GM23338 (cell line): ENCODE data around the gene ZNF681. TPM values are rescaled to one million over a fixed set of nuclear protein-coding genes. Genes with fewer than 3 reads are reported as not detected.

Experiments used
- ATAC-seq: fragments of 200-7000 bp; cut with Tn5 transposase; 3 replicates; pipeline ENCODE4 v1.9.1; 2020
- DNase-seq: peaks from one replicate; pipeline ENCODE4 v3.0.0-alpha.2; 2015; ENCODE audit warnings: low spot score
- H2AFZ ChIP-seq: fragments of 200-600 bp; sonication (generic); 2 replicates; pipeline ENCODE4 v1.8.0; 2016; ENCODE audit warnings: antibody characterized with exemption, mild to moderate bottlenecking, moderate library complexity
- H3F3A ChIP-seq: fragments of 200-600 bp; sonication (generic); replicated peaks from 2 replicates; pipeline ENCODE4 v1.8.0; 2017; ENCODE audit warnings: antibody characterized with exemption, mixed run types, low read depth
- H3K27ac ChIP-seq: fragments of 200-600 bp; sonication (generic); 2 replicates; pipeline ENCODE4 v1.6.1; 2016; ENCODE audit warnings: low read depth
- H3K27me3 ChIP-seq: fragments of 200-600 bp; sonication (generic); 2 replicates; pipeline ENCODE4 v1.8.0; 2016; ENCODE audit warnings: mild to moderate bottlenecking, mixed run types, moderate library complexity; ENCODE audit not compliant: insufficient read depth
- H3K36me3 ChIP-seq: fragments of 200-600 bp; sonication (generic); 2 replicates; pipeline ENCODE4 v1.8.0; 2016; ENCODE audit warnings: mild to moderate bottlenecking; ENCODE audit not compliant: insufficient read depth
- H3K4me1 ChIP-seq: fragments of 200-600 bp; sonication (generic); 2 replicates; pipeline ENCODE4 v1.8.0; 2016; ENCODE audit warnings: mild to moderate bottlenecking, moderate library complexity; ENCODE audit not compliant: insufficient read depth
- H3K4me2 ChIP-seq: fragments of 200-600 bp; sonication (generic); 2 replicates; pipeline ENCODE4 v1.7.1; 2017; ENCODE audit warnings: mixed run types
- H3K4me3 ChIP-seq: fragments of 200-600 bp; sonication (generic); 2 replicates; pipeline ENCODE4 v1.6.1; 2016; ENCODE audit warnings: mixed run types
- H3K79me2 ChIP-seq: fragments of 200-600 bp; sonication (generic); replicated peaks from 2 replicates; pipeline ENCODE4 v1.8.0; 2017; ENCODE audit warnings: mild to moderate bottlenecking; ENCODE audit not compliant: insufficient read depth
- H3K9me2 ChIP-seq: fragments of 200-600 bp; sonication (generic); 2 replicates; pipeline ENCODE4 v1.8.0; 2017; ENCODE audit not compliant: insufficient read depth
- H4K20me1 ChIP-seq: fragments of 200-600 bp; sonication (generic); replicated peaks from 2 replicates; pipeline ENCODE4 v1.8.0; 2017; ENCODE audit warnings: mild to moderate bottlenecking; ENCODE audit not compliant: insufficient read depth
- H3K27ac Mint-ChIP-seq: 2 replicates; pipeline ENCODE4 v1.8.0; 2020; ENCODE audit warnings: inconsistent platforms, mild to moderate bottlenecking, moderate library complexity, mixed read lengths
- H3K27me3 Mint-ChIP-seq: 3 replicates; pipeline ENCODE4 v1.8.0; 2022; ENCODE audit warnings: low read depth, mild to moderate bottlenecking, moderate library complexity, mixed read lengths, inconsistent platforms; ENCODE audit not compliant: insufficient read depth, poor library complexity
- H3K36me3 Mint-ChIP-seq: 3 replicates; pipeline ENCODE4 v1.8.0; 2021; ENCODE audit warnings: low read depth, mild to moderate bottlenecking, inconsistent platforms, moderate library complexity, mixed read lengths
- H3K4me1 Mint-ChIP-seq: 3 replicates; pipeline ENCODE4 v1.8.0; 2020; ENCODE audit warnings: mild to moderate bottlenecking, inconsistent platforms, mixed read lengths
- H3K4me3 Mint-ChIP-seq: 3 replicates; pipeline ENCODE4 v1.8.0; 2021; ENCODE audit warnings: moderate library complexity, mild to moderate bottlenecking, inconsistent platforms, mixed read lengths
- H3K9me3 Mint-ChIP-seq: 3 replicates; pipeline ENCODE4 v1.8.0; 2020; ENCODE audit warnings: moderate library complexity, mild to moderate bottlenecking, inconsistent platforms, mixed read lengths
- CTCF ChIP-seq, 2 experiments: fragments of 200-600 bp in 1 of 2; sonication (generic) in 1 of 2; conservative IDR thresholded peaks; 2 replicates each; pipeline versions ENCODE4 v1.5.1 to v1.6.1; 2016 to 2017; ENCODE audit warnings: antibody characterized with exemption in 2 of 2, low read depth in 2 of 2, mild to moderate bottlenecking in 2 of 2, moderate library complexity in 1 of 2
- ETS1 ChIP-seq: IDR thresholded peaks from 2 replicates; pipeline ENCODE4 v1.6.1; 2016; ENCODE audit warnings: antibody characterized with exemption
- EZH2 ChIP-seq: fragments of 200-600 bp; sonication (generic); IDR thresholded peaks from one replicate; pipeline ENCODE4 v1.8.0; 2017; ENCODE audit warnings: antibody characterized with exemption, mild to moderate bottlenecking, low read depth; ENCODE audit not compliant: unreplicated experiment
- EZH2phosphoT487 ChIP-seq: fragments of 200-600 bp; sonication (generic); IDR thresholded peaks from one replicate; pipeline ENCODE4 v1.8.1; 2018; ENCODE audit warnings: antibody characterized with exemption; ENCODE audit not compliant: unreplicated experiment
- NANOG ChIP-seq: IDR thresholded peaks from 2 replicates; pipeline ENCODE4 v1.6.1; 2016; ENCODE audit warnings: antibody characterized with exemption, borderline replicate concordance
- POLR2AphosphoS5 ChIP-seq: IDR thresholded peaks from 2 replicates; pipeline ENCODE4 v1.6.1; 2016; ENCODE audit warnings: antibody characterized with exemption, low read depth
- STAT1 ChIP-seq: IDR thresholded peaks from one replicate; pipeline ENCODE4 v1.6.1; 2016; ENCODE audit warnings: antibody characterized with exemption; ENCODE audit not compliant: unreplicated experiment
- ZNF462 ChIP-seq: fragments of 250-450 bp; sonication (Bioruptor Pico); IDR thresholded peaks from 2 replicates; pipeline ENCODE4 v1.5.0; 2020; ENCODE audit warnings: mild to moderate bottlenecking, moderate library complexity
- polyA plus RNA-seq: library from polyadenylated mRNA; unstranded; fragments of >200 nt; fragmentation: Nextera tagmentation; extraction: Ambion mirVana; gene quantifications from 2 replicates; pipeline ENCODE4 v1.2.1, GENCODE V29; 2016
- total RNA-seq: library from RNA; depleted of rRNA; stranded (reverse); fragments of >200 nt; shearing (Covaris generic); gene quantifications from 2 replicates; pipeline ENCODE4 v1.2.3, GENCODE V29; 2014

Gene ZNF681
- total and polyA plus RNA-seq, 2 experiments from 2014 or later = 9.4 to 25.1 TPM

GRCh38 chr19:23762884-23763711, 4.4 kb upstream of the ZNF681 start:
- H3K27ac Mint-ChIP-seq = peak overlapping the region; percentile 98
- peak overlapping the region; percentile 99 for H3K4me3 Mint-ChIP-seq
- Histone ChIP-seq H3K4me2 (peak overlapping the region; percentile 97), H3K4me1 (peaks cover 18% of the 10 kb centered on the region), H3K27ac (peak overlapping the region; percentile 90), H3K27me3 (no peaks in the 10 kb centered on the region), H3K9me2 (no peaks in the 10 kb centered on the region), H3K79me2 (peaks cover 50% of the 10 kb centered on the region), H3K4me3 (peak overlapping the region; percentile 87), H2AFZ (peak overlapping the region; percentile 58; the same call in 1 of the 2 replicates), H4K20me1 (peaks cover 32% of the 10 kb centered on the region), H3F3A (no peaks in the 10 kb centered on the region), H3K36me3 (peaks cover 6% of the 10 kb centered on the region)
- TF ChIP-seq NANOG (no peak), EZH2 (no peak), POLR2AphosphoS5 (peak; percentile 93), CTCF (conservative IDR thresholded peaks at IDR 0.05; ENCODE audit: low read depth in 2 of 2) (no peak; a peak in 1 of 4 replicates)
- H3K4me1 Mint-ChIP-seq = peaks cover 27% of the 10 kb centered on the region; the same call in 2 of the 3 replicates
- peaks cover 29% of the 10 kb centered on the region for H3K36me3 Mint-ChIP-seq
- H3K9me3 Mint-ChIP-seq = no peaks in the 10 kb centered on the region; the same call in 2 of the 3 replicates
- ATAC-seq = peak; percentile 83
- peak; percentile 98 for DNase-seq
- H3K27me3 Mint-ChIP-seq = peaks cover 9% of the 10 kb centered on the region

GRCh38 chr19:23762548-23762883, 3.8 kb upstream of the ZNF681 start:
- Histone ChIP-seq H3K27ac (no peak overlapping the region), H3K9me2 (no peaks in the 10 kb centered on the region), H3K4me1 (peaks cover 23% of the 10 kb centered on the region), H3F3A (no peaks in the 10 kb centered on the region), H3K4me3 (peak overlapping the region; percentile 87; the same call in 1 of the 2 replicates), H4K20me1 (peaks cover 32% of the 10 kb centered on the region), H3K4me2 (no peak overlapping the region), H2AFZ (no peak overlapping the region), H3K36me3 (peaks cover 6% of the 10 kb centered on the region), H3K79me2 (peaks cover 49% of the 10 kb centered on the region), H3K27me3 (no peaks in the 10 kb centered on the region)
- peak overlapping the region; percentile 99 for H3K4me3 Mint-ChIP-seq
- no peaks in the 10 kb centered on the region; the same call in 2 of the 3 replicates for H3K9me3 Mint-ChIP-seq
- DNase-seq (peak; percentile 10), ATAC-seq (no peak)
- peaks cover 9% of the 10 kb centered on the region for H3K27me3 Mint-ChIP-seq
- peaks cover 27% of the 10 kb centered on the region; the same call in 2 of the 3 replicates for H3K4me1 Mint-ChIP-seq
- peaks cover 29% of the 10 kb centered on the region for H3K36me3 Mint-ChIP-seq
- H3K27ac Mint-ChIP-seq = no peak overlapping the region
- TF ChIP-seq EZH2 = no peak
- no peak for TF ChIP-seq POLR2AphosphoS5
- TF ChIP-seq CTCF (conservative IDR thresholded peaks at IDR 0.05; ENCODE audit: low read depth in 2 of 2) = no peak
- TF ChIP-seq ETS1 = no peak
- TF ChIP-seq STAT1 = no peak
- TF ChIP-seq NANOG = no peak
- no peak for TF ChIP-seq ZNF462 (CRISPR knock-in tag)
- TF ChIP-seq EZH2phosphoT487 = no peak
